HG03442 (cell line): ENCODE data around the gene PRM1.
A peak's percentile ranks its signal among the peaks of the same experiment; 100 is the strongest.

Experiments
- ATAC-seq: cut with Tn5 transposase; IDR thresholded peaks from one replicate; pipeline ENCODE4 v1.9.1; 2021; ENCODE audit warnings: mild to moderate bottlenecking, moderate library complexity; ENCODE audit not compliant: unreplicated experiment

PRM1 gene

DNA sequence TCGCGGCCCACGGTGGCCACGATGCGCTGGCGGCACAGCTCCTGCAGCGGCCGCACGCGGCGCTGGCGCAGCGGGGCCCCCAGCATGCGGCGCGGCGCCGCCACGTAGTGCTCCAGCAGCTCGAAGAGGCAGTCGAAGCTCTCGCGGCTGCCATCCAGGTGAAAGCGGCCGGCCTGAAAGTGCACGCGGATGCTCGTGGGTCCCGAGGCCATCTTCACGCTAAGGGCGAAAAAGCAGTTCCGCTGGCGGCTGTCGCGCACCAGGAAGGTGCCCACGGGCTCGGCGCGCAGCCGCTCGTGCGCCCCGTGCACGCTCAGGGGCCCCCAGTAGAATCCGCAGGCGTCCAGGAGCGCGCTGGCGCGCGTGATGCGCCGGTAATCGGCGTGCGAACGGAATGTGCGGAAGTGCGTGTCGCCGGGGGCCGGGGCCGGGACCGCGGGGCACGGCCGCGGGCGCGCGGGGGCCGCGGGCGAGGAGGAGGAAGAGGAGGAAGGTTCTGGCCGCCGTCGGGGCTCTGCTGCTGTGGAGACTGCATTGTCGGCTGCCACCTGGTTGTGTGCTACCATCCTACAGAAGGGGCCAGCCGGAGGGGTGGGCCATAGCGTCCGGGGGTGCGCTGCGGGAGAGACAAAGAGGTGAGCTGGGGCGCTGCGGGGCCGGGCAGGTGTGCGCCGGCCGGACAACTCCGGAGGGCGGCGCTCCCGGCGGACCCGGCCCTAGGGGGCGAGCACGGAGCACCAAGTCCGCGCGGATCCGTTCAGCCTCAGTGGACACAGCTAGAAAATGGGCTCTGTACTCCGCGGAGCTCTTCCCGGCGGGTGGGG is 26.0 kb downstream of the PRM1 start:
- peak; percentile 2 for ATAC-seq

DNA sequence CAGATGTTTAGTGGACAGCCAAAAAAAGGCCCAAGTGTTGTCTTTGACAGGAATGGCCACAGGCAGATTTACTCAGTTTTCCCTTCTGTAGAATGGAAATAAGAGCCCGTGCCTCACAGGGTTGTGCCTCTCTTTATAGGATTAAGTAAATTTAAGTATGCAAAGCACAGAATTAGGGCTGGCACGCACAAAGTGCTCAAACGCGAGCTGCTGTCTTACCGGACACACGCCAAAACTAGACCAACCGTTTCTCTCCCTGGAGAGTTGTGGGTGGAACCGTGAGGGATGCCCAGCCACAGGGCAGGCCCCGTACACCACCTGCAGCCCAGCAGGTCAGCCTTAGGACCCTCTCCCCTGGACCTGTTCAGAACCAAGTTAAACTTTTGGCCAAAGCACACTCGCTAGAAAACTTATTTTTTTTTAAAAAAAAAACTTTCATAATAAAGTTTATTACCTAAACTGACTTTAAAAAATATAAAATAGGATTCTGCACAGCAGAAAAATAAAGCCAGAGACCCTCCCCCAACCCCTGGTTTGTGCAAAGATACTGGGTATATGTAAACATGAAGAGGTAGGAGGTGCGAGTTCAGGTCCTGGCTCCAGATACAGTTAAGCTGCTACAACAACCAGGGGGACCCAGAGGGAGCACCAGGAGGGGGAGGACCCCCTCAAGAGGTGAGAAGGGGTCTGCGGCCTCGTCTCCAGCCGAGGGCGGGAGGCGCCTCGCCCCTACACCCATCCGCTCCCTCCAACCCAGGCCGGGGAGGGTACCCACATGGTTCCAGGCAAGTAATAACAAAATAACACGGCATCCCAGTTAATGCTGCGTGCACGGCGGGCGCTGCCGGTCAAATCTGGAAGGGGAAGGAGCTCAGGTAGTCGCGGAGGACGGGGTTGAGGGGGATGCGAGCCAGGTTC is 26.9 kb downstream of the PRM1 start:
- ATAC-seq, result no peak

DNA sequence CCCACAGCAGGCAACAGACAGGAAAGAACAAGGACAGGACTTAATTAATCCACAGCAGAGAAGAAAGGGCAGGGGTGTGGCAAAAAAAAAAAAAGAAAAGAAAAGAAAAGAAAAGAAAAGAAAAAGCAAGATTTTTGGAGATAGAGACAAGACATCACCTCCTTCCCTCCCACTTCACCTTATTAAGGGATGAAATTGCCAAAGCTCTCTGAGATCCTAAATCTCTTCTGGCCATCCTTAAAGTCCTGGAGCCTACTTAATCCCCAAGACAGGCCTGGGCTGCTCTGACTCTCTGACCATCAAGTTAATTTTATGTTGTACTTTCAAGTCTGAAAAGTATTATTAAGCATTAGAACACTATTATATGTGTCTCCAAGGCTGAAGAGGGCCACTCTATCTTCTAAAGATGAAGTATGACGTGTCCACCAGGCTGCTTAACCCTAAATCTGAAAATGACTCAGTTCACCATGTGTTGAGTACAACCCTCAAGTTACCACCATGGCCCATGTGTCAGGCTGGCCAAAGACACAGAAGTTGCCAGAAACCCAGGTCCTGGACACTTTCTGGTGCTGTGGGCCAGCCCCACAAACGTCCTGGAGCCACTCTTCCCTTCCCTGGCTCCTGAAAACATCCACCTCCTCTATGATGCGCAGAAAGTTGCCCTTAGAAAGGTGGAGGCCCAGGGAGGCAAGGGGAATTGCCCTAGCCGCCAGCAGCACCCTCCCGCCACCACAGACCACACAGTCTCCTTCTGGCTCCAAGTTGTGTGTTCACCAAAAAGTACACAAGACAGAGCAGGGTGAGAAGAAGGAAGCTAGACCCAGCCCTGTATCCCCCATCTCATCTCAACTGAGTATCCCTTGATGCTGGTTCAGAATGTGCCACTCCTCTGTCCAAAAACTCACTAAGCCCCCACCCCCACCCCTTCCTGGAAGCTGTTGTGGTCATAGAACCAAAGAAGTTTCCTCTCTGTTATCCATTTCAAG is 27.8 kb downstream of the PRM1 start:
- ATAC-seq, result no peak

DNA sequence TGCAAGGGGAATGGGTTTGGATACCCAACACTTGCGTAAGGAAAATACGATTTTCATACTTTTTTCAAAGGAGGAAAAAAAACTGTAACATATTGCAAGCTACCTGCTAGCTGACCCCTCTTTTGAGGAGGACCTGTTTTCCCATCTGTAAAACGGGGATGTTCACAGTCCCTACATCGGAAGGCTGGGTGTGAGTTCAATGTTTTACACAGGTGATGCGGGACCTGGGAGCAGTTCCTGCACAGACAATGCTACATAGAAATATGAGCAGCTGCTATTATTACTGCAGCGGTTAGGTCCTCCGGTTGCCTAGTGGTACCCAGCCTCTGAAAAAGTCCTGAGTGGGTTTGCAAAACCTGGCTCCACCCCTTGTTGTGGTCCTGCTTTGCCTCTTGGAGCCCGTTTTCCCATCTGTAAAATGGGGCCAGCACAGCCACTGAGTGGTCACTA is 28.6 kb downstream of the PRM1 start:
- ATAC-seq, result no peak

DNA sequence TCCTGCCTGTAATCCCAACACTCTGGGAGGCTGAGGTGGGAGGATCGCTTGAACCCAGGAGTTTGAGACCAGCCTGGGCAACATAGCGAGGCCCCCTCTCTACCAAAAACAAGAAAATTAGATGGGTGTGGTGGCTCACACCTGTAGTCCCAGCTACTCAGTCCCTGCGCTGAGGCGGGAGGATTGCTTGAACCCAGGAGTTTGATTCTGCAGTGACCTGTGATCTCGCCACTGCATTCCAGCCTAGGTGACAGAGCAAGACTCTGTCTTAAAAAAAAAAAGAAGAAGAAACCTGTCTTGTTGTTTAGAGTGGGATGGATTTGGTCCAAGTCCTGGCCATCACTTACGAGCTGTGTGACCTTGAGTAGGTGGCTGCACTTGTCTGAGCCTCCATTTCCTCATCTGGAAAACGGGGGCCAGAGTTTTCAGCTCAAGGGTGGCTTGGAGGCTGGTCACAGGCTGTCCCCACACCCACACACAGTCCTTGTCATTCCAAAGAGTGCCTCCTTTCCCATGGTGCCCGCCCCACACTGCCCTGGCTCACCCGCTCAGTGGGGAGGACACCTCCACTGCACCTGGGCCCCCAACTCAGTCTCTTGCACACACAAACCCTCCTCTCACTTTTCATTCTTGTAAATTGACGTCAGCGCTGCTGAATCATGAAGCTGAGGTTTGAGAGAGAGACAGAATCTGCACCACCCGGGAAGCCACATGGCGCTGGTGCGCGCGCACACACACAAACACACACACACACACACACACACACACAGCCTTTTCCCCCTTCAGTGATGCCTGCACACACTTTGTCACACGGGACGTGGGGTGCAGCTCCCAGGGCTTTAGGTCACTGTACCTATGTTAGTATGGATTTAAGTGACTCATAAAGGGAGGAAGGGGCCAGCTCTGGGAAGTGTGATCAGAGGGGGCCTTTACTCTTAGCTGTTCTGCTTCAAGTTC is 29.3 kb downstream of the PRM1 start:
- no peak for ATAC-seq

DNA sequence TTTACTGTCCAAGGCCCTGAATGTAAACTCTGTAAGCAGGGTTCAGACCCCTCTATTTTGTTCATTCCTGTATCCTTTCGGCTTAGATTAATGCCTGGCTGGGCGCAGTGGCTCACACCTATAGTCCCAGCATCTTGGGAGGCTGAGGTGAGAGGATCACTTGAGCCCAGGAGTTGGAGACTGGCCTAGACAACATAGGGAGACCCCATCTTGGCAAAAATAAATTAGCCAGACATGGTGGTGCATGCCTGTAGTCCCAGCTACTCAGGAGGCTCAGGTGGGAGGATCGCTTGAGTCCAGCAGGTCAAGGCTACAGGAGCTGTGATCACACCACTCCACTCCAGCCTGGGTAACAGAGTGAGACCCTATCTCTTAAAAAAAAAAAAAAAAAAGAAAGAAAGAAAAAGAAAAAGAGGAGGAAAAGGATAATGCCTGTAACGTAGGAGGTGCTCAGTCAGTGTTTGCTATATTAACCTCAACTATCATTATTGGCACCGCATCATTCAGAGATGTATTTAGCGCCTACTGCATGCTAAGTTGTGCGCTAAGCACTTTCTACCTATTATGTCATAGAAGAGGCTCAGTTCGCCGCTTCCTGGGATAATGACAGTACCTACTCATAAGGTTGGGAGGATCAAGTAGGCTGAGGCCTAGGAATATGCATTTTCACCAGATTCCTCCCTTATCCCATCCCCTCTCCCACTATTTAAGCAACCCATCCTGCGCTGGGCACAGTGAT is 30.2 kb downstream of the PRM1 start:
- ATAC-seq, result no peak

DNA sequence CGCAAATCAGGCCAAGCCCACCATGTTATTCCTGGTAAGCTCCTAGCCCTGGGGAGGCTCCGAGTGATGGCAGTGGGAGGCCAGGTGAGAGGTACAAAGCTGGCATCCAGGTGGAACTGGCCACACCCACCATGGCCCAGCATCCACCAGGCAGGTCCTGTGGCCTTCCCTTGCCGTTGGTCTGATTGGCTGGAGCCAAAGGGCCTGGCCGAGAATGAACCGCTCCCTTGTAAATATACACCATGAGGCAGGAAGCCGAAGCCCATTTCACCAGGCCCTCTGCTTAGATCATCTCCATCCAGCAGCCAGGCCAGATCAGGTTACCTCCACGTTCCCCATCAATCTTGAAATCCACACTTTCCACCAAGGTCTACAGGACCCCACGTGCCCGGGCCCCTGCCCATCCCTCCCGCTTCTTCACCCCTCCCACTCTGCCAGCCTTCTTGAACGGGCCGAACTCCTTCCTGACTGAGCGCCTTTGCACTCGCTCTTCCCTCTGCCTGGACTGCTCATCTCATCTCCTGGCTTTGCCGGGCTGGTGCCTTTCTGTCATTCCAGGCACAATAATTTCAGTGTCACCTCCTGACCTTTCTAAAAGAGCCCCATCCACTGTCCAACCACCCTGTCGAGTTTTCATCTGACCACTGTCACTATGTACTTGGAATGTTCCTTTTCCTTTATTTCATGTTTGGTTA is 30.9 kb downstream of the PRM1 start:
- ATAC-seq, result no peak

DNA sequence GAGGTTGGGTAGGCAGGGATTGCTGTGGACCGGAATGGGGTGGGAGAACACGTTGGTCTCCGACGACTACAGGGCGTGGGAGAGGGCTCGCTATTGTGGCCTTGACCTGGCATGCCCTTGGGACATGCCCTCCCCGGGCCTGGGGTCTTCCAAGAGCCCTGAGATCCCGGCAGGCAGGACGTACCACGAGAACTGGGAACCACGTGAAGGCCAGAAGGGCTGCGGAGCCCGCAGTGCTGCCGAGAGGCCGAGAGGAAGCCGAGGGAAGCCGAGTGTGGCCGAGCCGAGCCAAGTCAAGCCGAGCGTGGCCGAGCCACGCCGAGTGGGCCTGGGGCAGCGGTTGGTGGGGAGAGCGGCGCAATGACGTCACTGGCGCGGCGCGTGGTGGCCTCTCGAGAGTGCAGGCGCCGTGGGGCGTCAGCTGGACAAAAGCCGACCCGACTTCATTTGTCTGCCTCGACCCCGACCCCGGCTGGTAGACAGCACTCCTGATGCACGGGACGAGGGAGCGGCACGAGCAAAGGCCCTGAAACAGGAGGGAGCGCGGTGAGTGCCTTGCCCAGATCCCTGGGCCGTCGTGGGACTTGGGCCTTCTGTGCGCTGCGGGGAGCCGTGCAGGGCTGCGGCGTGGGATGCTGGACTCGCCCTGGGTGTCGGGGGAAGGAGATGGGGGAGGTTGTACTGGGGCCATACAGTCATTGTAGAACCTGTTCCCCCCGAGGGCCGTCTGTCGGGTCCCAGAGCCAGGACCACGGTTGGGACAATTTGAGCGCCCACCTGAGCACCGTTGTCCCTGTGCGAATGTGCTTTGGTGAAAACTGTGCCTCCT is 31.7 kb downstream of the PRM1 start:
- ATAC-seq, result no peak

DNA sequence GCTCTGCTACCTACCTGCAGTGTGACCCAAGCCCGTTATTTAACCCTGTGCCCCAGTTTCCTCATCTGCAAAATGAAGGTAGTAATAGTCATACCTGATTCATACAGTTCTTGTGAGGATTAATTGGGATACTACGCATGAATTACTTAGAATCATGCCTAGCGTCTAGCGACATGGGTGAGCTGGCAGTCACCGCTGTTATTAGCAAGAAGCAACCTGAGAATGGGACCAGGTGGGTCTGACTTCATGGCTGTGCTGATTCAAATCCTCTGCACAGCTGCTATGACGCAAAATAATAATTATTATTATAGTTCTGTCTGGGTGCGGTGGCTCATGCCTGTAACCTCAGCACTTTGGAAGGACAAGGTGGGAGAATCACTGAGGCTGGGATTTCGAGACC is 33.0 kb downstream of the PRM1 start:
- ATAC-seq, result no peak

DNA sequence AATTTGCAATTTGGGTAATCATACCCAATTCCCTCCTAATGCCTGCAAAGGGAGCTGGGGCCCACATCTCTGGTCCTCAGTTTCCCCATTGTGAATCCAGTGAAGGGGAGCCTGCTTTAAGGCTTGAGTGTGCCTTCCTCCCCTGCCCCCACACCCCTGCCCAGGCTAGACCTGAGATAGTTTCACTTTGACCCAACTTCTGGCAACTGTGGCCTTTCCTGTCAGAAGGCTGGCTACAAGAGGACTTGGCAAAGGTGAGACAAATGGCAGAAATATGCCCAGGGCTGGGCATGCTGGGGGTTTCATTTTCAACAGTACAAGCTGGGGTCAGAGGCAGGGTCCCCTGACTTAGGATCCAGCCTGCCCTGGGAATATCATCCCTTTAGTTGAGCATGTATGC is 35.1 kb downstream of the PRM1 start:
- ATAC-seq, result no peak

DNA sequence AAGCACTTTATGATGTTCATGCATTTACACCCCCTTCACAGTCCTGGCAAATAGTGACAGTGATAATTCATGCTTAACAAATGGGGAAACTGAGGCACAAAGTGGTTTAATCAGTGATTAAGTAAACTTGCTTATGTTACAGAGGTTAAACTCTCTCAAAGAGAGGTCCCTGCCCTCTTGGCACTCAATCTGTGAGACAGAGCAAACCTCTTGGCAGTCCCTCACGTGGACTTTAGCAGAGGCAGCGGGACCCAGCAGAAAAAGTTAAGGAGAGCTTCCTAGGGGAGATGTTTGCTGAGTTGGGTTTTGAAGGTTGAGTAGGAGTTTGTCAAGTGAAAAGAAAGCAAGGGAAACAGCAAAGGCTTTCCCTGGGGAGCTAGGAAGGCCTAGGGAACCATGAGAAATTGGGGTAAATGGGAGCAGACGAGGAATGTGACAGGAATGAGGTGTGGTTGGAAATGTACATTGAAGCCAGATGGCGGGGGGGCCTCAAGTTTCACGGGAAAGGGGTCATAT is 35.9 kb downstream of the PRM1 start:
- ATAC-seq, result no peak

DNA sequence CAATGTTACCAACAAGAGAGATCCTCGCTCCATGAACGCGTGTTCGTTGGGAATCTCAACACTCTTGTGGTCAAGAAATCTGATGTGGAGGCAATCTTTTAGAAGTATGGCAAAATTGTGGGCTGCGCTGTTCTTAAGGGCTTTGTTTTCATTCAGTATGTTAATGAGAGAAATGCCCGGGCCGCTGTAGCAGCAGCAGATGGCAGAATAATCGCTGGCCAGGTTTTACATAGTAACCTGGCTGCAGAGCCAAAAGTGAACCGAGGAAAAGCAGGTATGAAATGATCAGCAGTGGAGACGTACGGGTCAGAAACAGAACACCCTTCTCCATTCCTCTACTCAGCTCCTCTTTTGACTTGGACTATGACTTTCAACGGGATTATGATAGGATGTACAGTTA is 38.5 kb downstream of the PRM1 start:
- no peak for ATAC-seq

DNA sequence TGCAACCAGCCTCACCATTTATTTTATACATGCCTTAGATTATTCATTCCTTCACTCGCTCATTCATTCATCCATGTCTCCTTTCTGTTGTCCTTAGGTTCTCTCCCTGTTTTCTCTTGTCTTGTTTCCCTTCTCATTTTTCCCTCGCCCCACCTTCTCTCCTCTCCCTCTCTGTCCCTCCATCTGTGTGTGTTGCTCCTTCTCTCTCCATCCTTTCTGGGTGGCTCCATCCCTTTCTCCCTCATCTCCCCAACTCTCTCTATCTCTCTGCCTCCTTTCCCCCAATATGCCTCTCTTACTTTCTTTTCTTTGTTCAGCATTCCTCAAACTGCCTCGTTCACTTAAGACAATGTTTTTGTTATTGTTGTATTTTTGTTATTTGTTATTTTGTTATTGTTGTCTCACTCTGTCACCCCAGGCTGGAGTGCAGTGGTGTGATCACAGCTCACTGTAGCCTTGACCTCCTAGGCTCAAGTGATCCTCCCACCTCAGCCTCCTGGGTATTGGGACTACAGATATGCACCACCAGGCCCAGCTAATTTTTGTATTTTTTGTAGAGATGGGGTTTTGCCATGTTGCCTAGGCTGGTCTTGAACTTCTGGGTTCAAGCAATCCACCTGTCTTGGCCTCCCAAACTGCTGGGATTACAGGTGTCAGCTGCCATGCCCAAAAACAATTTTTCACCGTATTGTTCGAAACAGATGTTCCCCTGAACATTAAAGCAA is 39.5 kb downstream of the PRM1 start:
- no peak for ATAC-seq

DNA sequence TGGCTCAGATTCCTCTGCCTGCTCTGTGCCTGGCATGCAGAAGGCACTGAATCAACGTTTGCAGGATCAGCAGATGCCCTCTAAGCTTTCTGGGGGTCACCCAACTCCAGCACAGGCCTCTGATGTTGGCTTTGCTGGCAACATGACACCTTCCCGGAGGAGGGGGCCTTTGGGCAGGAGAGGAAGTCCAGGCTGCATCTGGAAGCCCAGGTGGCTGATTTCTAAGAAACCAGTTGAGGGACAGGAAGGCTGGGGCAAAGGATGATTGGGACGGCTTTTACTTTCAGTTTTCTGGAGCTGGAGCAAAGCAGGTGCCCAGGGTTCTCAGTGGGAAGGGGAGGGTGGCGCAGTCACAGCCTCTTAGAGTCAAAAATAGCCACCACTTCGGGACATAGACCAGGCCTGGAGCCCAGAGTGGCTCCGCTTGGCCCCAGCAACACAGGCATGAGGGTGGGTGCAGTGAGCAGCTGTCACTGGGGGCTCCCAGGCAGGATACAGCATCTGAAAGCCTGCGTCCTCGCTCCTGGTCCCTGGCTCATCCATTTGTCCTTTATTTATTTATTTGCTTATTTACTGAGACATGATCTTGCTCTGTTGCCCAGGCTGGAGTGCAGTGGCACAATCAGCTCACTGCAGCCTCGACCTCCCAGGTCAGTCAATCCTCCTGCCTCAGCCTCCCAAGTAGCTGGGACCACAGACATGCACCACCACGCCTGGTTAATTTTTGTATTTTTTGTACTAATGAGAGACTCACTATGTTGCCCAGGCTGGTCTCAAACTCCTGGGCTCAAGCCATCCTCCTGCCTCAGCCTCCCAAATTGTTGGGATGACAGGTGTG is 40.3 kb downstream of the PRM1 start:
- ATAC-seq, result no peak
